ENCODE results near the gene CORO1C.
A peak's percentile ranks its signal among the peaks of the same experiment; 100 is the strongest.

The CORO1C gene

GRCh38 chr12:108697905-108698304, 33.4 kb downstream of the CORO1C start:
- Histone ChIP-seq H3K36me3 (ENCODE audit: control insufficient read depth, insufficient read depth, low read length) (no peaks in the 10 kb centered on the region), H3K27ac (ENCODE audit: insufficient read depth, low read length, poor library complexity, severe bottlenecking) (no peak overlapping the region)

DNA sequence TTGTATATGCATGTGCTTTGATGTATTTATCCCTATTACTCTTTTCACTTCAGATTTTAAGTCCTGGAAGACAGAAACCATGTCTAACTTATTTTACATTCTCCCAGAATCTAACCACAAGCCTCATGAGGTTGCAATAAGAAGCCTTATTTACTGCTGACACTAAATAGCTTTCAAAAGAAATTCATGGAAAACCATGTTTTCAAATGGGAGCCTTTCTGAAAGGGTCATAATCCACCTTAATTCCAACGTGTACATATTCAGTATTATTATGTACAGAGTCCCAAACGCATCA, 34.4 kb downstream of the CORO1C start:
- Histone ChIP-seq H3K9me3 (ENCODE audit: control insufficient read depth, low read length) (no peaks in the 10 kb centered on the region), H3K36me3 (ENCODE audit: control insufficient read depth, insufficient read depth, low read length) (no peaks in the 10 kb centered on the region), H3K27me3 (replicated peaks; ENCODE audit: control insufficient read depth, insufficient read depth, low read length, poor library complexity, severe bottlenecking) (no peaks in the 10 kb centered on the region), H3K4me3 (ENCODE audit: insufficient read depth, low read depth, low read length, poor library complexity, severe bottlenecking) (no peak overlapping the region), H3K4me1 (ENCODE audit: control insufficient read depth, insufficient read depth, low read length, poor library complexity, severe bottlenecking) (peaks cover 2% of the 10 kb centered on the region), H3K27ac (ENCODE audit: insufficient read depth, low read length, poor library complexity, severe bottlenecking) (no peak overlapping the region)
- no peak for DNase-seq

More at GRCh38 chr12:108697905-108698304, 33.4 kb downstream of the CORO1C start:
- Histone ChIP-seq H3K27me3 (replicated peaks; ENCODE audit: control insufficient read depth, insufficient read depth, low read length, poor library complexity, severe bottlenecking) (no peaks in the 10 kb centered on the region), H3K4me1 (ENCODE audit: control insufficient read depth, insufficient read depth, low read length, poor library complexity, severe bottlenecking) (no peaks in the 10 kb centered on the region), H3K9me3 (ENCODE audit: control insufficient read depth, low read length) (no peaks in the 10 kb centered on the region), H3K4me3 (ENCODE audit: insufficient read depth, low read depth, low read length, poor library complexity, severe bottlenecking) (no peak overlapping the region)
- no peak for DNase-seq

DNA sequence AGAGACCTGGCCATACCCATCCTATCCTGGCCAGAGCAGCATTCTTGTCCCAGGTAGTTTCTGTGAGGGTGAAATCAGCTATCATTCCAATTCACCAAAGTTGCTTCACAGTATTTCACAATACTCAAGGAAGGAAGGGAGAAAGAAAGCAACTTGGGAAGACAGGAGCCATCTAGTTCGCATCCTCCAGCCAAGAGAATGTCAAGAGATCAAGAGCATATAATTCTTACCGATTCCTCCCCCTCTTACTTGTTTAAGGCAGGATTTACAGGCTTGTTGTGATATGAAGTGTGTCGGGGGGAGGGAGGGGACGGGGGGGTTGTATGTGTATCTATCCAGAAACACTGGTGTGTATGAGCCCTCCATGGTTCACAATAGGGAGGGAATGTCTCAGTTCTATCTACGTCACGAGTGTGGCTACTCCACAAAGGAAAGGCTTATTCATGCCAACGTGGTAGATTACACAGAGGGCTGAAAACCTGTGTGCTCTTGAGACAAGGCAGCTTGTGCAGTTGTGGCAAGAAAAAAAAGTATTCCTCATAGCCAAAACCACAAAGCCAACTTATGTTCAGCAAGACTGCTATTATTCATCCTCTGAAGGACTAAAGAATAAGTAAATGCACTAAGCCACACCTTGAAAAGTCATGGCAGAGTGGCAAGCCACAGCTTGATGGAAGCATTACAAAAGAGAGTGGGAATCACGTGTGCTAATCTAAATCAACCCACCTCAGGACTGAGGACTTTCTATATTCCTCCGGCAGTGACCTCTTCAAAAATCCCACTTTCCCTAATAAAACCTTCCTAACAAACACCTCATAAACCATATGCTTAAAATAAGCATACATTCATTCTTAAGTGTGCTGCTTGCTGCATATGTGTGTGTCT, 35.0 kb downstream of the CORO1C start:
- H3K36me3 ChIP-seq (ENCODE audit: control insufficient read depth, insufficient read depth, low read length) = no peaks in the 10 kb centered on the region
- H3K9me3 ChIP-seq (ENCODE audit: control insufficient read depth, low read length) = no peaks in the 10 kb centered on the region
- H3K27ac ChIP-seq (ENCODE audit: insufficient read depth, low read length, poor library complexity, severe bottlenecking) = no peak overlapping the region
- H3K27me3 ChIP-seq (replicated peaks; ENCODE audit: control insufficient read depth, insufficient read depth, low read length, poor library complexity, severe bottlenecking) = no peaks in the 10 kb centered on the region
- no peak for DNase-seq
- H3K4me1 ChIP-seq (ENCODE audit: control insufficient read depth, insufficient read depth, low read length, poor library complexity, severe bottlenecking) = peaks cover 8% of the 10 kb centered on the region
- H3K4me3 ChIP-seq (ENCODE audit: insufficient read depth, low read depth, low read length, poor library complexity, severe bottlenecking) = no peak overlapping the region

- H3K4me1 ChIP-seq (ENCODE audit: control insufficient read depth, insufficient read depth, low read length, poor library complexity, severe bottlenecking) = peaks cover 23% of the 10 kb centered on the region
- H3K4me3 ChIP-seq (ENCODE audit: insufficient read depth, low read depth, low read length, poor library complexity, severe bottlenecking) = no peak overlapping the region
- no peak overlapping the region for H3K27ac ChIP-seq (ENCODE audit: insufficient read depth, low read length, poor library complexity, severe bottlenecking)
These were observed 36.5 kb downstream of the CORO1C start for GRCh38 chr12:108694812-108695278.

GRCh38 chr12:108693751-108694150, 37.6 kb downstream of the CORO1C start:
- H3K27me3 ChIP-seq (replicated peaks; ENCODE audit: control insufficient read depth, insufficient read depth, low read length, poor library complexity, severe bottlenecking) = no peaks in the 10 kb centered on the region
- H3K4me3 ChIP-seq (ENCODE audit: insufficient read depth, low read depth, low read length, poor library complexity, severe bottlenecking) = no peak overlapping the region
- peaks cover 32% of the 10 kb centered on the region for H3K4me1 ChIP-seq (ENCODE audit: control insufficient read depth, insufficient read depth, low read length, poor library complexity, severe bottlenecking)

More at GRCh38 chr12:108694812-108695278, 36.5 kb downstream of the CORO1C start:
- no peak for DNase-seq
- Histone ChIP-seq H3K9me3 (ENCODE audit: control insufficient read depth, low read length) (no peaks in the 10 kb centered on the region), H3K27me3 (replicated peaks; ENCODE audit: control insufficient read depth, insufficient read depth, low read length, poor library complexity, severe bottlenecking) (no peaks in the 10 kb centered on the region), H3K36me3 (ENCODE audit: control insufficient read depth, insufficient read depth, low read length) (no peaks in the 10 kb centered on the region)

GRCh38 chr12:108693186-108693730, 38.1 kb downstream of the CORO1C start:
- Histone ChIP-seq H3K36me3 (ENCODE audit: control insufficient read depth, insufficient read depth, low read length) (no peaks in the 10 kb centered on the region), H3K4me1 (ENCODE audit: control insufficient read depth, insufficient read depth, low read length, poor library complexity, severe bottlenecking) (peaks cover 32% of the 10 kb centered on the region), H3K27me3 (replicated peaks; ENCODE audit: control insufficient read depth, insufficient read depth, low read length, poor library complexity, severe bottlenecking) (no peaks in the 10 kb centered on the region), H3K9me3 (ENCODE audit: control insufficient read depth, low read length) (no peaks in the 10 kb centered on the region), H3K4me3 (ENCODE audit: insufficient read depth, low read depth, low read length, poor library complexity, severe bottlenecking) (no peak overlapping the region), H3K27ac (ENCODE audit: insufficient read depth, low read length, poor library complexity, severe bottlenecking) (no peak overlapping the region)
- DNase-seq = no peak

More at GRCh38 chr12:108693751-108694150, 37.6 kb downstream of the CORO1C start:
- Histone ChIP-seq H3K9me3 (ENCODE audit: control insufficient read depth, low read length) (no peaks in the 10 kb centered on the region), H3K27ac (ENCODE audit: insufficient read depth, low read length, poor library complexity, severe bottlenecking) (no peak overlapping the region), H3K36me3 (ENCODE audit: control insufficient read depth, insufficient read depth, low read length) (no peaks in the 10 kb centered on the region)
- no peak for DNase-seq

DNA sequence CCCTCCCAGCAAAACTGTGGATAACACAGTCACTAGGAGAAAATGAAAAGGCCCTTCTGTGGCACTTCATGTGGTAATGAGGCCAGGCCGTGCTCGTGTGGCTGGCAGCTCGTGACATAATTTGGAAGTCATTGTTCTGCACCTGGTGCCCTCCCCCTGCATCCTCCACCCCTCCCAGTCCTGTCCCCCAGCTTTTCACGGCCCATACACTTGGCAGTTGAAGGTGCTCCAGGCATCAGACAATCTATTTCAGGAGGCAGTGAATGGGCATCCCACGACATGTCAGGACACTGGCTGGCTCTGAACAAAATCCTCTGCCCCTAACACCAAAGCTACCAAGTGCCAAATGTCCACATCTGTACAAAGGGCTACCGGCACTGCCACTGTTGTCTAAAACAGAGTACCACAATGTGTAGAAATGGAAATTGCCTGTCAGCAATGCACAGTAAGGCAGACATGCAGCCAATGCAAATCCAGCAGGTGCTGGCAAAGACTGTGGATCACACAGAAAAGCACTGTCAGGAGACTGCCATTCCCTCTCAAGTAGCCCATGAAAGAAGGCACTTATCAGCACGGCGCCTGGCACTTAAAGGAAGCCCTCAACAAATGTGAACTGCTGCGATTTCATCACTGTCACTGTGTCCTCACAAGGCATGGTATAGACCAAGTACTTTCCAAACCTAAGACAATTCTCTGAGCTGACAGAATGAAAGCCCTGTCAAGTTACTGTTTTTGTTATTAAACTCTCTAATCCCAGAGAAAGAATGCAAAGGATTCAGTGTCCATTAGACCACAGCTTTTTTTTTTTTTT, 39.1 kb downstream of the CORO1C start:
- Histone ChIP-seq H3K4me1 (ENCODE audit: control insufficient read depth, insufficient read depth, low read length, poor library complexity, severe bottlenecking) (peaks cover 32% of the 10 kb centered on the region), H3K27ac (ENCODE audit: insufficient read depth, low read length, poor library complexity, severe bottlenecking) (no peak overlapping the region), H3K4me3 (ENCODE audit: insufficient read depth, low read depth, low read length, poor library complexity, severe bottlenecking) (no peak overlapping the region), H3K9me3 (ENCODE audit: control insufficient read depth, low read length) (no peaks in the 10 kb centered on the region), H3K27me3 (replicated peaks; ENCODE audit: control insufficient read depth, insufficient read depth, low read length, poor library complexity, severe bottlenecking) (no peaks in the 10 kb centered on the region), H3K36me3 (ENCODE audit: control insufficient read depth, insufficient read depth, low read length) (no peaks in the 10 kb centered on the region)
- DNase-seq = no peak

DNA sequence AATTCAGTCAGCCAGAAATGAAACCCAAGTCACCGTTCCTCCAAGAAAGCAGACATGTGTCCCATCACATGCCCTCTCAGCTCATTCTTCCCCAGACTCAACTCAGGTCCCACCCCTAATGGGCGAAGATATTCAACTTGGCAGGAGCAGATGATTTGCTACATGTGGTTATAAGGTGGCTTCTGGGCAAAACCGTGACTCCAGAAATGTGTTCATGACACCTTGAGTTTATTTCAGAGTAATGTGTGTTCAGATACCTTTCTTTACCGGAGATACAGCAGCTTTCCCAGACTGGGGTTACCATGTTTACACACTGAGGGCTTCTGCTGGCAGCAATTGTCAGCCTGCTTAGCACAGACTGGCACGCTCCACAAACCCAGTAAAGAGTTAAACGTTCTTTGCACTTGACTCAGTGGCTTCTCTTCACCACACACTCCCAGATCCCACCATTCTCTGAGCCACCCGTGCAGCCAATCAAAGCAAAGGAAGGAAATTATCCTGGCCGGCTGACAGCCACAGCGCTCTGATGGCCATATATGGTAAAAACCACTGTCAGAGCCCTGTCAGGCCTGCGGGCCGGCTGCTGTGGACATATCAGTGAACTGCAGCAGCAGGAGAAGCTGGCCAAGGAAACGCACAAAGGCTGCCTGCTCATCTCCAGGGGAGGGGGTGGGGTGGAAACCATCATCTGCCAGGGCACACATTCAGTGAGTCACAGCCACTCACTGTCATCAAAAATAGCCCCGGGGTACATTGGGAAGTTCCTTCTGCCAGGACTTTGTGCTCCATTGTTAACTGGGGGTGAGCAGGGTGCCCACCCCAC, 39.9 kb downstream of the CORO1C start:
- H3K36me3 ChIP-seq (ENCODE audit: control insufficient read depth, insufficient read depth, low read length) = no peaks in the 10 kb centered on the region
- no peak overlapping the region for H3K27ac ChIP-seq (ENCODE audit: insufficient read depth, low read length, poor library complexity, severe bottlenecking)
- H3K27me3 ChIP-seq (replicated peaks; ENCODE audit: control insufficient read depth, insufficient read depth, low read length, poor library complexity, severe bottlenecking) = no peaks in the 10 kb centered on the region
- H3K4me1 ChIP-seq (ENCODE audit: control insufficient read depth, insufficient read depth, low read length, poor library complexity, severe bottlenecking) = peaks cover 32% of the 10 kb centered on the region
- peak; percentile 30 to 48 (median 47) for DNase-seq
- H3K4me3 ChIP-seq (ENCODE audit: insufficient read depth, low read depth, low read length, poor library complexity, severe bottlenecking) = no peak overlapping the region
- H3K9me3 ChIP-seq (ENCODE audit: control insufficient read depth, low read length) = no peaks in the 10 kb centered on the region

GRCh38 chr12:108690542-108691174, 40.7 kb downstream of the CORO1C start:
- Histone ChIP-seq H3K27ac (ENCODE audit: insufficient read depth, low read length, poor library complexity, severe bottlenecking) (no peak overlapping the region), H3K4me1 (ENCODE audit: control insufficient read depth, insufficient read depth, low read length, poor library complexity, severe bottlenecking) (peaks cover 32% of the 10 kb centered on the region), H3K4me3 (ENCODE audit: insufficient read depth, low read depth, low read length, poor library complexity, severe bottlenecking) (no peak overlapping the region), H3K36me3 (ENCODE audit: control insufficient read depth, insufficient read depth, low read length) (no peaks in the 10 kb centered on the region), H3K27me3 (replicated peaks; ENCODE audit: control insufficient read depth, insufficient read depth, low read length, poor library complexity, severe bottlenecking) (no peaks in the 10 kb centered on the region), H3K9me3 (ENCODE audit: control insufficient read depth, low read length) (no peaks in the 10 kb centered on the region)
- no peak for DNase-seq

All from effector memory CD4-positive, alpha-beta T cell (primary cell).